ENCODE results near the gene BMPER.

The BMPER gene

GRCh38 chr7:34061149-34061548 is 155.8 kb downstream of the BMPER start:
- peaks cover 55% of the 10 kb centered on the region for H3K4me1 ChIP-seq (ENCODE audit: control insufficient read depth, insufficient read depth, low read length, unreplicated experiment)
- peak overlapping the region; percentile 99 for H3K27ac ChIP-seq (ENCODE audit: low read depth, low read length)
- peak overlapping the region; percentile 13; the same call in 1 of the 2 replicates for H3K4me3 ChIP-seq (ENCODE audit: low read depth, low read length)
- H3K36me3 ChIP-seq (ENCODE audit: insufficient read depth, low read length), result peaks cover 6% of the 10 kb centered on the region; the same call in 1 of the 2 replicates
- H3K27me3 ChIP-seq (ENCODE audit: insufficient read depth, low read length), result no peaks in the 10 kb centered on the region
- no peaks in the 10 kb centered on the region for H3K79me2 ChIP-seq (ENCODE audit: control insufficient read depth, insufficient read depth, low read length, unreplicated experiment)
- no peak overlapping the region for H2AFZ ChIP-seq (ENCODE audit: low read length, unreplicated experiment)

GRCh38 chr7:34062341-34062740 is 157.0 kb downstream of the BMPER start:
- H3K36me3 ChIP-seq (ENCODE audit: insufficient read depth, low read length), result peaks cover 6% of the 10 kb centered on the region; the same call in 1 of the 2 replicates
- peaks cover 65% of the 10 kb centered on the region for H3K4me1 ChIP-seq (ENCODE audit: control insufficient read depth, insufficient read depth, low read length, unreplicated experiment)
- no peak overlapping the region for H3K4me3 ChIP-seq (ENCODE audit: low read depth, low read length)
- no peaks in the 10 kb centered on the region for H3K79me2 ChIP-seq (ENCODE audit: control insufficient read depth, insufficient read depth, low read length, unreplicated experiment)
- no peaks in the 10 kb centered on the region for H3K27me3 ChIP-seq (ENCODE audit: insufficient read depth, low read length)
- H3K27ac ChIP-seq (ENCODE audit: low read depth, low read length), result peak overlapping the region; percentile 99
- no peak overlapping the region for H2AFZ ChIP-seq (ENCODE audit: low read length, unreplicated experiment)

GRCh38 chr7:34062826-34063225 is 157.5 kb downstream of the BMPER start:
- Histone ChIP-seq H2AFZ (ENCODE audit: low read length, unreplicated experiment) (no peak overlapping the region), H3K36me3 (ENCODE audit: insufficient read depth, low read length) (peaks cover 6% of the 10 kb centered on the region; the same call in 1 of the 2 replicates), H3K4me1 (ENCODE audit: control insufficient read depth, insufficient read depth, low read length, unreplicated experiment) (peaks cover 67% of the 10 kb centered on the region)

GRCh38 chr7:34064519-34065158 is 159.3 kb downstream of the BMPER start:
- H3K4me3 ChIP-seq (ENCODE audit: low read depth, low read length), result no peak overlapping the region
- peaks cover 55% of the 10 kb centered on the region for H3K4me1 ChIP-seq (ENCODE audit: control insufficient read depth, insufficient read depth, low read length, unreplicated experiment)
- H3K36me3 ChIP-seq (ENCODE audit: insufficient read depth, low read length), result peaks cover 6% of the 10 kb centered on the region; the same call in 1 of the 2 replicates
- no peaks in the 10 kb centered on the region for H3K27me3 ChIP-seq (ENCODE audit: insufficient read depth, low read length)
- no peaks in the 10 kb centered on the region for H3K79me2 ChIP-seq (ENCODE audit: control insufficient read depth, insufficient read depth, low read length, unreplicated experiment)
- no peak overlapping the region for H2AFZ ChIP-seq (ENCODE audit: low read length, unreplicated experiment)
- H3K27ac ChIP-seq (ENCODE audit: low read depth, low read length), result peak overlapping the region; percentile 26; the same call in 1 of the 2 replicates

More at GRCh38 chr7:34062826-34063225, 157.5 kb downstream of the BMPER start:
- Histone ChIP-seq H3K4me3 (ENCODE audit: low read depth, low read length) (no peak overlapping the region), H3K27ac (ENCODE audit: low read depth, low read length) (peak overlapping the region; percentile 99; the same call in 1 of the 2 replicates), H3K27me3 (ENCODE audit: insufficient read depth, low read length) (no peaks in the 10 kb centered on the region), H3K79me2 (ENCODE audit: control insufficient read depth, insufficient read depth, low read length, unreplicated experiment) (no peaks in the 10 kb centered on the region)

GRCh38 chr7:34066411-34066810 is 161.1 kb downstream of the BMPER start:
- Histone ChIP-seq H3K27me3 (ENCODE audit: insufficient read depth, low read length) (no peaks in the 10 kb centered on the region), H3K4me3 (ENCODE audit: low read depth, low read length) (no peak overlapping the region), H3K27ac (ENCODE audit: low read depth, low read length) (no peak overlapping the region), H2AFZ (ENCODE audit: low read length, unreplicated experiment) (no peak overlapping the region), H3K36me3 (ENCODE audit: insufficient read depth, low read length) (peaks cover 6% of the 10 kb centered on the region; the same call in 1 of the 2 replicates), H3K79me2 (ENCODE audit: control insufficient read depth, insufficient read depth, low read length, unreplicated experiment) (no peaks in the 10 kb centered on the region), H3K4me1 (ENCODE audit: control insufficient read depth, insufficient read depth, low read length, unreplicated experiment) (peaks cover 57% of the 10 kb centered on the region)

GRCh38 chr7:34067005-34067778 is 161.9 kb downstream of the BMPER start:
- no peak overlapping the region for H3K4me3 ChIP-seq (ENCODE audit: low read depth, low read length)
- peaks cover 6% of the 10 kb centered on the region; the same call in 1 of the 2 replicates for H3K36me3 ChIP-seq (ENCODE audit: insufficient read depth, low read length)
- H3K27me3 ChIP-seq (ENCODE audit: insufficient read depth, low read length), result no peaks in the 10 kb centered on the region
- no peak overlapping the region; the same call in 1 of the 2 replicates for H3K27ac ChIP-seq (ENCODE audit: low read depth, low read length)
- no peaks in the 10 kb centered on the region for H3K79me2 ChIP-seq (ENCODE audit: control insufficient read depth, insufficient read depth, low read length, unreplicated experiment)
- peaks cover 57% of the 10 kb centered on the region for H3K4me1 ChIP-seq (ENCODE audit: control insufficient read depth, insufficient read depth, low read length, unreplicated experiment)
- H2AFZ ChIP-seq (ENCODE audit: low read length, unreplicated experiment), result no peak overlapping the region

- H2AFZ ChIP-seq (ENCODE audit: low read length, unreplicated experiment), result peak overlapping the region; percentile 44
- H3K36me3 ChIP-seq (ENCODE audit: insufficient read depth, low read length), result no peaks in the 10 kb centered on the region
- no peaks in the 10 kb centered on the region for H3K27me3 ChIP-seq (ENCODE audit: insufficient read depth, low read length)
- peak overlapping the region; percentile 98 for H3K27ac ChIP-seq (ENCODE audit: low read depth, low read length)
- peak overlapping the region; percentile 53 for H3K4me3 ChIP-seq (ENCODE audit: low read depth, low read length)
- peaks cover 47% of the 10 kb centered on the region for H3K4me1 ChIP-seq (ENCODE audit: control insufficient read depth, insufficient read depth, low read length, unreplicated experiment)
- no peaks in the 10 kb centered on the region for H3K79me2 ChIP-seq (ENCODE audit: control insufficient read depth, insufficient read depth, low read length, unreplicated experiment)
Observed at GRCh38 chr7:34069676-34070075, 164.3 kb downstream of the BMPER start.

GRCh38 chr7:34070511-34071323 is 165.4 kb downstream of the BMPER start:
- H3K36me3 ChIP-seq (ENCODE audit: insufficient read depth, low read length), result no peaks in the 10 kb centered on the region
- H3K4me3 ChIP-seq (ENCODE audit: low read depth, low read length), result peak overlapping the region; percentile 53
- H2AFZ ChIP-seq (ENCODE audit: low read length, unreplicated experiment), result peak overlapping the region; percentile 46
- no peaks in the 10 kb centered on the region for H3K27me3 ChIP-seq (ENCODE audit: insufficient read depth, low read length)
- H3K79me2 ChIP-seq (ENCODE audit: control insufficient read depth, insufficient read depth, low read length, unreplicated experiment), result no peaks in the 10 kb centered on the region
- peaks cover 50% of the 10 kb centered on the region for H3K4me1 ChIP-seq (ENCODE audit: control insufficient read depth, insufficient read depth, low read length, unreplicated experiment)
- peak overlapping the region; percentile 98 for H3K27ac ChIP-seq (ENCODE audit: low read depth, low read length)

GRCh38 chr7:34073676-34074075 is 168.3 kb downstream of the BMPER start:
- Histone ChIP-seq H3K36me3 (ENCODE audit: insufficient read depth, low read length) (no peaks in the 10 kb centered on the region), H2AFZ (ENCODE audit: low read length, unreplicated experiment) (no peak overlapping the region), H3K4me3 (ENCODE audit: low read depth, low read length) (no peak overlapping the region), H3K4me1 (ENCODE audit: control insufficient read depth, insufficient read depth, low read length, unreplicated experiment) (peaks cover 52% of the 10 kb centered on the region), H3K27me3 (ENCODE audit: insufficient read depth, low read length) (no peaks in the 10 kb centered on the region), H3K27ac (ENCODE audit: low read depth, low read length) (no peak overlapping the region; the same call in 1 of the 2 replicates), H3K79me2 (ENCODE audit: control insufficient read depth, insufficient read depth, low read length, unreplicated experiment) (no peaks in the 10 kb centered on the region)

- no peak overlapping the region for H2AFZ ChIP-seq (ENCODE audit: low read length, unreplicated experiment)
- H3K27ac ChIP-seq (ENCODE audit: low read depth, low read length), result no peak overlapping the region
- H3K36me3 ChIP-seq (ENCODE audit: insufficient read depth, low read length), result no peaks in the 10 kb centered on the region
- H3K4me3 ChIP-seq (ENCODE audit: low read depth, low read length), result no peak overlapping the region
- H3K27me3 ChIP-seq (ENCODE audit: insufficient read depth, low read length), result no peaks in the 10 kb centered on the region
- peaks cover 48% of the 10 kb centered on the region for H3K4me1 ChIP-seq (ENCODE audit: control insufficient read depth, insufficient read depth, low read length, unreplicated experiment)
- H3K79me2 ChIP-seq (ENCODE audit: control insufficient read depth, insufficient read depth, low read length, unreplicated experiment), result no peaks in the 10 kb centered on the region
Observed at GRCh38 chr7:34074421-34074820, 169.1 kb downstream of the BMPER start.
